ENCODE data around the gene BAG3. TPM values are rescaled to one million over a fixed set of nuclear protein-coding genes. Genes with fewer than 3 reads are reported as not detected.
A peak's percentile ranks its signal among the peaks of the same experiment; 100 is the strongest.

BAG3 gene
- total and polyA plus RNA-seq, 4 donors, result 16.8 to 44.8 (median 35.1) TPM

GRCh38 chr10:119652361-119652730, 1.2 kb downstream of the BAG3 start:
- Histone ChIP-seq H3K4me1 (ENCODE audit: control insufficient read depth in 5 of 5, insufficient read depth in 5 of 5, low read length in 5 of 5) (peaks cover 0 to 18% (median 16%) of the 10 kb centered on the region in 5 donors), H3K4me3 (peak overlapping the region; percentile 98), H3K27me3 (ENCODE audit: control insufficient read depth in 3 of 3, insufficient read depth in 3 of 3, low read length in 2 of 3) (no peaks in the 10 kb centered on the region), H3K9ac (ENCODE audit: insufficient read depth in 1 of 2, low read length in 2 of 2) (peak overlapping the region; percentile 67 to 88), H3K27ac (ENCODE audit: low read depth in 1 of 2, low read length in 1 of 2) (peak overlapping the region; percentile 96 to 100), H3K36me3 (ENCODE audit: control insufficient read depth in 4 of 4, insufficient read depth in 4 of 4, low read length in 4 of 4) (peaks cover 0 to 5% (median 0%) of the 10 kb centered on the region in 4 donors), H3K9me3 (ENCODE audit: control insufficient read depth in 4 of 4, insufficient read depth in 3 of 4, low read length in 3 of 4) (no peaks in the 10 kb centered on the region)
- peak; percentile 20 for TF ChIP-seq CTCF (IDR thresholded peaks at IDR 0.05; ENCODE audit: control extremely low read depth, extremely low read depth)
- DNase-seq (peak; percentile 32 to 89 (median 86)), ATAC-seq (ENCODE audit: insufficient read depth, low FRiP score) (no peak)
- 8 to 11% methylated on average over 3 of the region's 3 CpGs for WGBS, 2 donors

- peak overlapping the region in 1 of 2 donors; percentile 97 for H3K27ac ChIP-seq (ENCODE audit: low read depth in 1 of 2, low read length in 1 of 2)
- 73 to 79% methylated on average over 1 of the region's 1 CpG for WGBS, 2 donors
- peak overlapping the region in 1 of 2 donors; percentile 62 for H3K9ac ChIP-seq (ENCODE audit: insufficient read depth in 1 of 2, low read length in 2 of 2)
- peak overlapping the region; percentile 2 for H3K4me3 ChIP-seq
- H3K4me1 ChIP-seq (ENCODE audit: control insufficient read depth in 5 of 5, insufficient read depth in 5 of 5, low read length in 5 of 5), result peaks cover 0 to 18% (median 16%) of the 10 kb centered on the region in 5 donors
- peak in 2 of 3 donors; percentile 29 to 31 for DNase-seq
- no peak for ATAC-seq (ENCODE audit: insufficient read depth, low FRiP score)
- peaks cover 0 to 5% (median 0%) of the 10 kb centered on the region in 4 donors for H3K36me3 ChIP-seq (ENCODE audit: control insufficient read depth in 4 of 4, insufficient read depth in 4 of 4, low read length in 4 of 4)
- no peaks in the 10 kb centered on the region for H3K9me3 ChIP-seq (ENCODE audit: control insufficient read depth in 4 of 4, insufficient read depth in 3 of 4, low read length in 3 of 4)
- TF ChIP-seq CTCF (IDR thresholded peaks at IDR 0.05; ENCODE audit: control extremely low read depth, extremely low read depth), result no peak
- no peaks in the 10 kb centered on the region for H3K27me3 ChIP-seq (ENCODE audit: control insufficient read depth in 3 of 3, insufficient read depth in 3 of 3, low read length in 2 of 3)
Observed at GRCh38 chr10:119653209-119653608, 2.0 kb downstream of the BAG3 start.

GRCh38 chr10:119653916-119654315, 2.7 kb downstream of the BAG3 start:
- Histone ChIP-seq H3K9ac (ENCODE audit: insufficient read depth in 1 of 2, low read length in 2 of 2) (no peak overlapping the region), H3K4me3 (no peak overlapping the region), H3K27me3 (ENCODE audit: control insufficient read depth in 3 of 3, insufficient read depth in 3 of 3, low read length in 2 of 3) (no peaks in the 10 kb centered on the region), H3K4me1 (ENCODE audit: control insufficient read depth in 5 of 5, insufficient read depth in 5 of 5, low read length in 5 of 5) (peaks cover 0 to 24% (median 16%) of the 10 kb centered on the region in 5 donors), H3K9me3 (ENCODE audit: control insufficient read depth in 4 of 4, insufficient read depth in 3 of 4, low read length in 3 of 4) (no peaks in the 10 kb centered on the region), H3K27ac (ENCODE audit: low read depth in 1 of 2, low read length in 1 of 2) (peak overlapping the region; percentile 64 to 97), H3K36me3 (ENCODE audit: control insufficient read depth in 4 of 4, insufficient read depth in 4 of 4, low read length in 4 of 4) (peaks cover 0 to 5% (median 1%) of the 10 kb centered on the region in 4 donors)
- DNase-seq, result no peak
- no peak for ATAC-seq (ENCODE audit: insufficient read depth, low FRiP score)
- 50 to 75% methylated on average over 2 of the region's 2 CpGs for WGBS, 2 donors
- no peak for TF ChIP-seq CTCF (IDR thresholded peaks at IDR 0.05; ENCODE audit: control extremely low read depth, extremely low read depth)

GRCh38 chr10:119654540-119654939, 3.4 kb downstream of the BAG3 start:
- WGBS, 2 donors, result 38 to 81% methylated on average over 6 of the region's 6 CpGs
- DNase-seq (peak in 1 of 3 donors; percentile 23), ATAC-seq (ENCODE audit: insufficient read depth, low FRiP score) (peak; percentile 19)
- peaks cover 0 to 28% (median 16%) of the 10 kb centered on the region in 5 donors for H3K4me1 ChIP-seq (ENCODE audit: control insufficient read depth in 5 of 5, insufficient read depth in 5 of 5, low read length in 5 of 5)
- no peak overlapping the region for H3K4me3 ChIP-seq
- H3K36me3 ChIP-seq (ENCODE audit: control insufficient read depth in 4 of 4, insufficient read depth in 4 of 4, low read length in 4 of 4), result peaks cover 0 to 5% (median 1%) of the 10 kb centered on the region in 4 donors
- H3K9me3 ChIP-seq (ENCODE audit: control insufficient read depth in 4 of 4, insufficient read depth in 3 of 4, low read length in 3 of 4), result no peaks in the 10 kb centered on the region
- H3K27ac ChIP-seq (ENCODE audit: low read depth in 1 of 2, low read length in 1 of 2), result peak overlapping the region; percentile 68 to 97
- H3K27me3 ChIP-seq (ENCODE audit: control insufficient read depth in 3 of 3, insufficient read depth in 3 of 3, low read length in 2 of 3), result no peaks in the 10 kb centered on the region
- no peak overlapping the region for H3K9ac ChIP-seq (ENCODE audit: insufficient read depth in 1 of 2, low read length in 2 of 2)
- no peak for TF ChIP-seq CTCF (IDR thresholded peaks at IDR 0.05; ENCODE audit: control extremely low read depth, extremely low read depth)
